HEK293 (cell line): Measurements from ENCODE around the gene NEK7.

Experiments used
- SCRT1 ChIP-seq: fragments of 450-650 bp; formaldehyde crosslinking; IDR thresholded peaks from 2 replicates; pipeline ENCODE4 v1.5.1; 2016; ENCODE audit warnings: missing biosample characterization, missing genetic modification characterization, borderline replicate concordance
- ZEB2 ChIP-seq: fragments of 450-650 bp; formaldehyde crosslinking; IDR thresholded peaks from 2 replicates; pipeline ENCODE4 v1.5.1; 2016; ENCODE audit warnings: missing biosample characterization, missing genetic modification characterization
- ZNF324 ChIP-seq: fragments of 450-650 bp; formaldehyde crosslinking; IDR thresholded peaks from 2 replicates; pipeline ENCODE4 v1.5.1; 2016; ENCODE audit warnings: missing biosample characterization, missing genetic modification characterization
- ZNF335 ChIP-seq: fragments of 450-650 bp; formaldehyde crosslinking; conservative IDR thresholded peaks from 2 replicates; pipeline ENCODE4 v1.5.1; 2016; ENCODE audit warnings: missing biosample characterization, missing genetic modification characterization
- ZNF350 ChIP-seq: fragments of 450-650 bp; formaldehyde crosslinking; IDR thresholded peaks from 2 replicates; pipeline ENCODE4 v1.5.0; 2017; ENCODE audit warnings: missing biosample characterization, mild to moderate bottlenecking, missing genetic modification characterization
- ZNF501 ChIP-seq: fragments of 450-650 bp; formaldehyde crosslinking; IDR thresholded peaks from 2 replicates; pipeline ENCODE4 v1.5.1; 2016; ENCODE audit warnings: missing biosample characterization, missing genetic modification characterization
- TF ChIP-seq, protein P1 (sequence below): fragments of 450-650 bp; formaldehyde crosslinking; IDR thresholded peaks from 2 replicates; pipeline ENCODE4 v1.5.1; 2016; ENCODE audit warnings: missing biosample characterization, missing genetic modification characterization, borderline replicate concordance
- TF ChIP-seq, protein P2 (sequence below): fragments of 450-650 bp; formaldehyde crosslinking; IDR thresholded peaks from 2 replicates; pipeline ENCODE4 v1.5.1; 2016; ENCODE audit warnings: missing biosample characterization, missing genetic modification characterization
- TF ChIP-seq, protein P3 (sequence below): fragments of 450-650 bp; formaldehyde crosslinking; IDR thresholded peaks from 2 replicates; pipeline ENCODE4 v1.5.1; 2016; ENCODE audit warnings: missing biosample characterization, missing genetic modification characterization
- TF ChIP-seq, protein P4 (sequence below): fragments of 450-650 bp; formaldehyde crosslinking; optimal IDR thresholded peaks from 2 replicates; pipeline ENCODE3; 2016; ENCODE audit warnings: missing biosample characterization, mild to moderate bottlenecking, missing genetic modification characterization
- TF ChIP-seq, protein P5 (sequence below): fragments of 450-650 bp; formaldehyde crosslinking; IDR thresholded peaks from 2 replicates; pipeline ENCODE4 v1.5.1; 2017; ENCODE audit warnings: missing biosample characterization, missing genetic modification characterization
- TF ChIP-seq, protein P6 (sequence below): fragments of 450-650 bp; formaldehyde crosslinking; IDR thresholded peaks from 2 replicates; pipeline ENCODE4 v1.5.0; 2017; ENCODE audit warnings: missing biosample characterization, missing genetic modification characterization, borderline replicate concordance
- TF ChIP-seq, protein P7 (sequence below): fragments of 450-650 bp; formaldehyde crosslinking; conservative IDR thresholded peaks from 2 replicates; pipeline ENCODE4 v1.5.1; 2016; ENCODE audit warnings: low read depth, missing biosample characterization, missing genetic modification characterization
- TF ChIP-seq, protein P8 (sequence below): fragments of 450-650 bp; formaldehyde crosslinking; IDR thresholded peaks from 2 replicates; pipeline ENCODE4 v1.5.1; 2016; ENCODE audit warnings: missing biosample characterization, missing genetic modification characterization
- TF ChIP-seq, protein P9 (sequence below): fragments of 450-650 bp; formaldehyde crosslinking; IDR thresholded peaks from 2 replicates; pipeline ENCODE4 v1.5.1; 2016; ENCODE audit warnings: missing biosample characterization, missing genetic modification characterization
- TF ChIP-seq, protein P10 (sequence below): fragments of 450-650 bp; formaldehyde crosslinking; IDR thresholded peaks from 2 replicates; pipeline ENCODE4 v1.5.1; 2017; ENCODE audit warnings: missing biosample characterization, mild to moderate bottlenecking, missing genetic modification characterization, moderate library complexity

NEK7 gene

DNA sequence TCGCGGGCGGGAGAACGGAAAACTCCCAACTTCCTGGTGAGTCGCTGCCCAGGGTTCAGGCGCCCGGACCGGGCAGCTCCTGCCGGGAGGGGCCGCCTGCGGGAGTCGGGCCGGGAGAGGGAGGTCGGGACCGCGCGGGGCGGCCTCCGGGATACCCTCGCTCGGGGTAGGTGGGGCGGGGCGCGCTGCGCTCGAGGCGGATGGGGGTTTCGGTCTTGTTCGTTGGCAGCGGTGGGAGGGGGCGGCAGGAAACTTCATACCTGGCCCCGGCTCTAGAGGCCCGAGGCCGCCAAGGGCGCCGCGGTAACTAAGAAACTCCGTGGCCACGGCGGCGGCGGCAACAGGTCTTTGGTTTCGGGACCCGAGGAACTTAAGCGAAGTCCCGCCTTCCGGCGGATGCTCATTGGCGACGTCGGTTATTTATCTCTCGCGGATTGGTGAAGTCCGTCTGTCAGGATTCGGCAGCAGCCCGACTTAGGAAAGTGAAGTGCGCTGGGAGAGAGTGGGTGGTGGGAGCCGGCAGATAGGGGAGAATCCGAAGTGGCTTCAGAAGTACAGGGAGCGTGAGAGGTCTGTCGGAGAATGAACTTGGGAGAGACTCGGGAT lies 546 bp downstream of the NEK7 start (continued):
- TF ChIP-seq, protein P1, sequence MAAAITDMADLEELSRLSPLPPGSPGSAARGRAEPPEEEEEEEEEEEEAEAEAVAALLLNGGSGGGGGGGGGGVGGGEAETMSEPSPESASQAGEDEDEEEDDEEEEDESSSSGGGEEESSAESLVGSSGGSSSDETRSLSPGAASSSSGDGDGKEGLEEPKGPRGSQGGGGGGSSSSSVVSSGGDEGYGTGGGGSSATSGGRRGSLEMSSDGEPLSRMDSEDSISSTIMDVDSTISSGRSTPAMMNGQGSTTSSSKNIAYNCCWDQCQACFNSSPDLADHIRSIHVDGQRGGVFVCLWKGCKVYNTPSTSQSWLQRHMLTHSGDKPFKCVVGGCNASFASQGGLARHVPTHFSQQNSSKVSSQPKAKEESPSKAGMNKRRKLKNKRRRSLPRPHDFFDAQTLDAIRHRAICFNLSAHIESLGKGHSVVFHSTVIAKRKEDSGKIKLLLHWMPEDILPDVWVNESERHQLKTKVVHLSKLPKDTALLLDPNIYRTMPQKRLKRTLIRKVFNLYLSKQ (tag by site-specific recombination): no peak
- TF ChIP-seq, protein P2, sequence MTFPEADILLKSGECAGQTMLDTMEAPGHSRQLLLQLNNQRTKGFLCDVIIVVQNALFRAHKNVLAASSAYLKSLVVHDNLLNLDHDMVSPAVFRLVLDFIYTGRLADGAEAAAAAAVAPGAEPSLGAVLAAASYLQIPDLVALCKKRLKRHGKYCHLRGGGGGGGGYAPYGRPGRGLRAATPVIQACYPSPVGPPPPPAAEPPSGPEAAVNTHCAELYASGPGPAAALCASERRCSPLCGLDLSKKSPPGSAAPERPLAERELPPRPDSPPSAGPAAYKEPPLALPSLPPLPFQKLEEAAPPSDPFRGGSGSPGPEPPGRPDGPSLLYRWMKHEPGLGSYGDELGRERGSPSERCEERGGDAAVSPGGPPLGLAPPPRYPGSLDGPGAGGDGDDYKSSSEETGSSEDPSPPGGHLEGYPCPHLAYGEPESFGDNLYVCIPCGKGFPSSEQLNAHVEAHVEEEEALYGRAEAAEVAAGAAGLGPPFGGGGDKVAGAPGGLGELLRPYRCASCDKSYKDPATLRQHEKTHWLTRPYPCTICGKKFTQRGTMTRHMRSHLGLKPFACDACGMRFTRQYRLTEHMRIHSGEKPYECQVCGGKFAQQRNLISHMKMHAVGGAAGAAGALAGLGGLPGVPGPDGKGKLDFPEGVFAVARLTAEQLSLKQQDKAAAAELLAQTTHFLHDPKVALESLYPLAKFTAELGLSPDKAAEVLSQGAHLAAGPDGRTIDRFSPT (tag by site-specific recombination): no peak
- TF ChIP-seq, protein P3, sequence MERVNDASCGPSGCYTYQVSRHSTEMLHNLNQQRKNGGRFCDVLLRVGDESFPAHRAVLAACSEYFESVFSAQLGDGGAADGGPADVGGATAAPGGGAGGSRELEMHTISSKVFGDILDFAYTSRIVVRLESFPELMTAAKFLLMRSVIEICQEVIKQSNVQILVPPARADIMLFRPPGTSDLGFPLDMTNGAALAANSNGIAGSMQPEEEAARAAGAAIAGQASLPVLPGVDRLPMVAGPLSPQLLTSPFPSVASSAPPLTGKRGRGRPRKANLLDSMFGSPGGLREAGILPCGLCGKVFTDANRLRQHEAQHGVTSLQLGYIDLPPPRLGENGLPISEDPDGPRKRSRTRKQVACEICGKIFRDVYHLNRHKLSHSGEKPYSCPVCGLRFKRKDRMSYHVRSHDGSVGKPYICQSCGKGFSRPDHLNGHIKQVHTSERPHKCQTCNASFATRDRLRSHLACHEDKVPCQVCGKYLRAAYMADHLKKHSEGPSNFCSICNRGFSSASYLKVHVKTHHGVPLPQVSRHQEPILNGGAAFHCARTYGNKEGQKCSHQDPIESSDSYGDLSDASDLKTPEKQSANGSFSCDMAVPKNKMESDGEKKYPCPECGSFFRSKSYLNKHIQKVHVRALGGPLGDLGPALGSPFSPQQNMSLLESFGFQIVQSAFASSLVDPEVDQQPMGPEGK (tag by site-specific recombination): peak; percentile 5
- TF ChIP-seq ZNF501: peak; percentile 61; the same call in 1 of the 2 replicates
- 0 out of 2 replicates have a peak, but pooled peaks have one; percentile 39 for TF ChIP-seq ZEB2 (tag by site-specific recombination)
- TF ChIP-seq, protein P4, sequence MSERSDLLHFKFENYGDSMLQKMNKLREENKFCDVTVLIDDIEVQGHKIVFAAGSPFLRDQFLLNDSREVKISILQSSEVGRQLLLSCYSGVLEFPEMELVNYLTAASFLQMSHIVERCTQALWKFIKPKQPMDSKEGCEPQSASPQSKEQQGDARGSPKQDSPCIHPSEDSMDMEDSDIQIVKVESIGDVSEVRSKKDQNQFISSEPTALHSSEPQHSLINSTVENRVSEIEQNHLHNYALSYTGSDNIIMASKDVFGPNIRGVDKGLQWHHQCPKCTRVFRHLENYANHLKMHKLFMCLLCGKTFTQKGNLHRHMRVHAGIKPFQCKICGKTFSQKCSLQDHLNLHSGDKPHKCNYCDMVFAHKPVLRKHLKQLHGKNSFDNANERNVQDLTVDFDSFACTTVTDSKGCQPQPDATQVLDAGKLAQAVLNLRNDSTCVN: peak; percentile 82
- TF ChIP-seq SCRT1 (tag by site-specific recombination): peak; percentile 91
- TF ChIP-seq, protein P5, sequence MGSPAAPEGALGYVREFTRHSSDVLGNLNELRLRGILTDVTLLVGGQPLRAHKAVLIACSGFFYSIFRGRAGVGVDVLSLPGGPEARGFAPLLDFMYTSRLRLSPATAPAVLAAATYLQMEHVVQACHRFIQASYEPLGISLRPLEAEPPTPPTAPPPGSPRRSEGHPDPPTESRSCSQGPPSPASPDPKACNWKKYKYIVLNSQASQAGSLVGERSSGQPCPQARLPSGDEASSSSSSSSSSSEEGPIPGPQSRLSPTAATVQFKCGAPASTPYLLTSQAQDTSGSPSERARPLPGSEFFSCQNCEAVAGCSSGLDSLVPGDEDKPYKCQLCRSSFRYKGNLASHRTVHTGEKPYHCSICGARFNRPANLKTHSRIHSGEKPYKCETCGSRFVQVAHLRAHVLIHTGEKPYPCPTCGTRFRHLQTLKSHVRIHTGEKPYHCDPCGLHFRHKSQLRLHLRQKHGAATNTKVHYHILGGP (tag by site-specific recombination): no peak
- no peak for TF ChIP-seq ZNF350 (tag by site-specific recombination)
- TF ChIP-seq, protein P6, sequence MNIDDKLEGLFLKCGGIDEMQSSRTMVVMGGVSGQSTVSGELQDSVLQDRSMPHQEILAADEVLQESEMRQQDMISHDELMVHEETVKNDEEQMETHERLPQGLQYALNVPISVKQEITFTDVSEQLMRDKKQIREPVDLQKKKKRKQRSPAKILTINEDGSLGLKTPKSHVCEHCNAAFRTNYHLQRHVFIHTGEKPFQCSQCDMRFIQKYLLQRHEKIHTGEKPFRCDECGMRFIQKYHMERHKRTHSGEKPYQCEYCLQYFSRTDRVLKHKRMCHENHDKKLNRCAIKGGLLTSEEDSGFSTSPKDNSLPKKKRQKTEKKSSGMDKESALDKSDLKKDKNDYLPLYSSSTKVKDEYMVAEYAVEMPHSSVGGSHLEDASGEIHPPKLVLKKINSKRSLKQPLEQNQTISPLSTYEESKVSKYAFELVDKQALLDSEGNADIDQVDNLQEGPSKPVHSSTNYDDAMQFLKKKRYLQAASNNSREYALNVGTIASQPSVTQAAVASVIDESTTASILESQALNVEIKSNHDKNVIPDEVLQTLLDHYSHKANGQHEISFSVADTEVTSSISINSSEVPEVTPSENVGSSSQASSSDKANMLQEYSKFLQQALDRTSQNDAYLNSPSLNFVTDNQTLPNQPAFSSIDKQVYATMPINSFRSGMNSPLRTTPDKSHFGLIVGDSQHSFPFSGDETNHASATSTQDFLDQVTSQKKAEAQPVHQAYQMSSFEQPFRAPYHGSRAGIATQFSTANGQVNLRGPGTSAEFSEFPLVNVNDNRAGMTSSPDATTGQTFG (tag by site-specific recombination): no peak
- TF ChIP-seq, protein P7, sequence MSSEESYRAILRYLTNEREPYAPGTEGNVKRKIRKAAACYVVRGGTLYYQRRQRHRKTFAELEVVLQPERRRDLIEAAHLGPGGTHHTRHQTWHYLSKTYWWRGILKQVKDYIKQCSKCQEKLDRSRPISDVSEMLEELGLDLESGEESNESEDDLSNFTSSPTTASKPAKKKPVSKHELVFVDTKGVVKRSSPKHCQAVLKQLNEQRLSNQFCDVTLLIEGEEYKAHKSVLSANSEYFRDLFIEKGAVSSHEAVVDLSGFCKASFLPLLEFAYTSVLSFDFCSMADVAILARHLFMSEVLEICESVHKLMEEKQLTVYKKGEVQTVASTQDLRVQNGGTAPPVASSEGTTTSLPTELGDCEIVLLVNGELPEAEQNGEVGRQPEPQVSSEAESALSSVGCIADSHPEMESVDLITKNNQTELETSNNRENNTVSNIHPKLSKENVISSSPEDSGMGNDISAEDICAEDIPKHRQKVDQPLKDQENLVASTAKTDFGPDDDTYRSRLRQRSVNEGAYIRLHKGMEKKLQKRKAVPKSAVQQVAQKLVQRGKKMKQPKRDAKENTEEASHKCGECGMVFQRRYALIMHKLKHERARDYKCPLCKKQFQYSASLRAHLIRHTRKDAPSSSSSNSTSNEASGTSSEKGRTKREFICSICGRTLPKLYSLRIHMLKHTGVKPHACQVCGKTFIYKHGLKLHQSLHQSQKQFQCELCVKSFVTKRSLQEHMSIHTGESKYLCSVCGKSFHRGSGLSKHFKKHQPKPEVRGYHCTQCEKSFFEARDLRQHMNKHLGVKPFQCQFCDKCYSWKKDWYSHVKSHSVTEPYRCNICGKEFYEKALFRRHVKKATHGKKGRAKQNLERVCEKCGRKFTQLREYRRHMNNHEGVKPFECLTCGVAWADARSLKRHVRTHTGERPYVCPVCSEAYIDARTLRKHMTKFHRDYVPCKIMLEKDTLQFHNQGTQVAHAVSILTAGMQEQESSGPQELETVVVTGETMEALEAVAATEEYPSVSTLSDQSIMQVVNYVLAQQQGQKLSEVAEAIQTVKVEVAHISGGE (tag by site-specific recombination): 0 out of 2 replicates have a peak, but pooled peaks have one; percentile 12
- peak; percentile 73 for TF ChIP-seq ZNF335 (tag by site-specific recombination)
- TF ChIP-seq ZNF324: no peak
- TF ChIP-seq, protein P8, sequence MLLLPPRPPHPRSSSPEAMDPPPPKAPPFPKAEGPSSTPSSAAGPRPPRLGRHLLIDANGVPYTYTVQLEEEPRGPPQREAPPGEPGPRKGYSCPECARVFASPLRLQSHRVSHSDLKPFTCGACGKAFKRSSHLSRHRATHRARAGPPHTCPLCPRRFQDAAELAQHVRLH: peak; percentile 57; the same call in 1 of the 2 replicates
- TF ChIP-seq, protein P9, sequence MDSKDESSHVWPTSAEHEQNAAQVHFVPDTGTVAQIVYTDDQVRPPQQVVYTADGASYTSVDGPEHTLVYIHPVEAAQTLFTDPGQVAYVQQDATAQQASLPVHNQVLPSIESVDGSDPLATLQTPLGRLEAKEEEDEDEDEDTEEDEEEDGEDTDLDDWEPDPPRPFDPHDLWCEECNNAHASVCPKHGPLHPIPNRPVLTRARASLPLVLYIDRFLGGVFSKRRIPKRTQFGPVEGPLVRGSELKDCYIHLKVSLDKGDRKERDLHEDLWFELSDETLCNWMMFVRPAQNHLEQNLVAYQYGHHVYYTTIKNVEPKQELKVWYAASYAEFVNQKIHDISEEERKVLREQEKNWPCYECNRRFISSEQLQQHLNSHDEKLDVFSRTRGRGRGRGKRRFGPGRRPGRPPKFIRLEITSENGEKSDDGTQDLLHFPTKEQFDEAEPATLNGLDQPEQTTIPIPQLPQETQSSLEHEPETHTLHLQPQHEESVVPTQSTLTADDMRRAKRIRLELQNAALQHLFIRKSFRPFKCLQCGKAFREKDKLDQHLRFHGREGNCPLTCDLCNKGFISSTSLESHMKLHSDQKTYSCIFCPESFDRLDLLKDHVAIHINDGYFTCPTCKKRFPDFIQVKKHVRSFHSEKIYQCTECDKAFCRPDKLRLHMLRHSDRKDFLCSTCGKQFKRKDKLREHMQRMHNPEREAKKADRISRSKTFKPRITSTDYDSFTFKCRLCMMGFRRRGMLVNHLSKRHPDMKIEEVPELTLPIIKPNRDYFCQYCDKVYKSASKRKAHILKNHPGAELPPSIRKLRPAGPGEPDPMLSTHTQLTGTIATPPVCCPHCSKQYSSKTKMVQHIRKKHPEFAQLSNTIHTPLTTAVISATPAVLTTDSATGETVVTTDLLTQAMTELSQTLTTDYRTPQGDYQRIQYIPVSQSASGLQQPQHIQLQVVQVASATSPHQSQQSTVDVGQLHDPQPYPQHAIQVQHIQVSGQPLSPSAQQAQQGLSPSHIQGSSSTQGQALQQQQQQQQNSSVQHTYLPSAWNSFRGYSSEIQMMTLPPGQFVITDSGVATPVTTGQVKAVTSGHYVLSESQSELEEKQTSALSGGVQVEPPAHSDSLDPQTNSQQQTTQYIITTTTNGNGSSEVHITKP (tag by site-specific recombination): peak; percentile 55; the same call in 1 of the 2 replicates
- TF ChIP-seq, protein P10, sequence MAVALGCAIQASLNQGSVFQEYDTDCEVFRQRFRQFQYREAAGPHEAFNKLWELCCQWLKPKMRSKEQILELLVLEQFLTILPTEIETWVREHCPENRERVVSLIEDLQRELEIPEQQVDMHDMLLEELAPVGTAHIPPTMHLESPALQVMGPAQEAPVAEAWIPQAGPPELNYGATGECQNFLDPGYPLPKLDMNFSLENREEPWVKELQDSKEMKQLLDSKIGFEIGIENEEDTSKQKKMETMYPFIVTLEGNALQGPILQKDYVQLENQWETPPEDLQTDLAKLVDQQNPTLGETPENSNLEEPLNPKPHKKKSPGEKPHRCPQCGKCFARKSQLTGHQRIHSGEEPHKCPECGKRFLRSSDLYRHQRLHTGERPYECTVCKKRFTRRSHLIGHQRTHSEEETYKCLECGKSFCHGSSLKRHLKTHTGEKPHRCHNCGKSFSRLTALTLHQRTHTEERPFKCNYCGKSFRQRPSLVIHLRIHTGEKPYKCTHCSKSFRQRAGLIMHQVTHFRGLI: 0 out of 2 replicates have a peak, but pooled peaks have one; percentile 30
